GM19043 (cell line): ENCODE measurements around the gene SASS6.

Experiments used
- ATAC-seq: cut with Tn5 transposase; IDR thresholded peaks from one replicate; pipeline ENCODE4 v1.9.1; 2021; ENCODE audit warnings: low read depth; ENCODE audit not compliant: unreplicated experiment

The SASS6 gene

DNA sequence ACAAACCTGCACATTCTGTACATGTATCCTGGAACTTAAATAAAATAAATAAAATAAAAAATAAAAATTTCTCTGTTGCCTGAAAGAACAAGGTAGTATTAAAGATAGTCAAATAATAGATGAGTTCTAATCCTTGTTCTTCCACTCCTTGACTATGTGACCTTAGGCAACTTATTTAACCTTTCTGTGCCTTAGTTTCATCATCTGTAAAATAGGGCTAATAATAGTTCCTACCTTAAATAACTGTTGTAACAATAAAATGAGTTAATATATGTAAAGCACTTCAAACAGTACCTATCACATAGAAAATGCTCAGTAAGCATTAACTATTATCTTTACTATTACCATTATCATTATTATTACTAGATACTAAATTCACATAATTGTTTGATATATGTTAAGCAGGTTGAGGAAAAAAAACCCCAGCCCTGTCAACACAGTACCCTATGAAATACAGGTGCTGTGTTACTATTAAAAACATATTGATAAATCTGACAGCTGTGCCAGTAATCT is 23.1 kb downstream of the SASS6 start:
- no peak for ATAC-seq

DNA sequence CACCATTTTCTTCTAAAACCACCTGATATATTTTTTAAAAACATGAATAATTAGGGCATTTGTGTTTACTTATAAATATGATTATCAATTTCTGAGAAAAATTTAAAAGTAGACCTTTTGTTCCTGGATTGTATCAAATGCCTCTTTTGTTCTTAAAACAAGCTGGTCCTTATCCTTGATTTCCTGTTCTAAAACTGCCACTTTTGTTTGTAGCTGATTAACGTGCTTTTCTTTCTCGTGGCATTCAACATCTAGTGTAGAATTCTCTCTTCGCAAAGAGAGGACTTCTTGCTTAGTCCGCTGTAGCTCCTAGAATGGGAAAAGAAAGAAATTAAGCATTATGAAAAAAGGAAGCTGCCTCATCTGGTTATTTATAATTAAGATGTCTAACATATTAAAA is 25.0 kb downstream of the SASS6 start:
- ATAC-seq, result no peak

DNA sequence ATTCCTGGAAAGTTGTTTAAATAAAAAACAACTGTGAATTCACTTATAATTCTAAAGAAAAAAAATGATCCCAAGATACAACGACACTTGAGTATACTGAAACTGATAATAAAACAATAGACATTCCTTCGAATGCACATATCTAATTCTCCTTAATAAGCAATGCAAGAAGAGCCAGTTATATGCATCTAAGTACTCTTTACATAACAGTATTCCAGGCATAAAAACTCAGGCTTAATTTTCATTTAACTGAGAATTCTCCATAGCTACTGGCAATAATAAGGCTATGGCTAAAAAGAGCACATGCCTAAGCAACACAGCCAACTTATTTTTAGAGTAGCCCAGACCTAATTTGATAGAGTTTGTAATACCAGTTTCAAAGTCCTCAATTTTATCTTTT is 31.2 kb downstream of the SASS6 start:
- ATAC-seq, result no peak

DNA sequence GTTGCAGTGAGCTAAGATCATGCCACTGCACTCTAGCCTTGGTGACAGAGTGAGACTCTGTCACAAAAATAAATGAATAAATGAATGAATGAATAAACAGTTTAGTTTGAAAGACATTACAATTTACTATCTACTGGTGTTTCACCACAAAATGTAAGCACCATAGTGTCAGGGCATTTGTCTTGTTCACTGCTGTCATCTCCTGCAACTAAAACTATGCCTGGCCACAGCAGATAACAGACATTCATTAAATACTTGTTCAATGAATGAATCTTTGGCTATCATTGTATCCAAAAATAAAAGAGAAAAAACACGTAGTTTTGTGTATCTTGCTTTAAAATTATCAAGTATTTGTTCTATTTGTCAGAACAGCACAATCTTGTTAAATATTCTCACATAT is 32.5 kb downstream of the SASS6 start:
- ATAC-seq, result no peak

DNA sequence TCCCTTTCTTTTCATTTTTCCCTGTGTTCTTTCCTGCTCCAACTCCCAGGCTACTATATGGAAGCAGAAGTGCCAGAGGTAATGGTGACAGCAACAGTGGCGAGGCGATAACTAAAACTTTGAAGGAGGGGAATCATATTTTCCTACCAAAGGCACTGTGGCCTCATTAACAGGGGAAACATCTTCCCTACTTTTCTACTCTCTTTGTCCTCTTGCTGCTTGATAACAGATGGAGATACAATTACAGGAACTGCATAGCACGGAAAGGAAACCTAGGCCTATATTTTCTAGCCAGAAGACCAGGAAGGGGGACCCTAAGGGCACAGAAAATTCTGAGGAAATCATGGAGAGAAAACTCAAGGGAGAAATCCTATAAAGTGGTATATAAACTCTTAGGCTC is 42.3 kb downstream of the SASS6 start:
- no peak for ATAC-seq

DNA sequence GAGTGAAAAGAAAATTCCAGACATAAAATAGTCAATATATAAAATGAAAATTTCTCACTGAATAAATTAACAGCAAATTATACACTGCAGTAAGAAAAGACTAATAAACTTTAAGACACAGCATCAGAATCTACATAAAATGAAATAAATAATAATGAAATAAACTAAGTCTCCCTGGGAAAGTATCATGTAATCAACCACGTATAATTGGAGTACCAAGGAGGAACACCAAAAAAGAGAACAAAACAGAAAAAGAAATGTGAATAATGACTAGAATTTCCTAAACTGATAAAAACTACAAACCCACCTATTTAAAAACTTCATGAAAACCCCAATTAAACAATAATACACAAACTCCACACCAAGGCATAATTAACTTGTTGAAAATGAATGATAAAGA is 43.6 kb downstream of the SASS6 start:
- no peak for ATAC-seq

DNA sequence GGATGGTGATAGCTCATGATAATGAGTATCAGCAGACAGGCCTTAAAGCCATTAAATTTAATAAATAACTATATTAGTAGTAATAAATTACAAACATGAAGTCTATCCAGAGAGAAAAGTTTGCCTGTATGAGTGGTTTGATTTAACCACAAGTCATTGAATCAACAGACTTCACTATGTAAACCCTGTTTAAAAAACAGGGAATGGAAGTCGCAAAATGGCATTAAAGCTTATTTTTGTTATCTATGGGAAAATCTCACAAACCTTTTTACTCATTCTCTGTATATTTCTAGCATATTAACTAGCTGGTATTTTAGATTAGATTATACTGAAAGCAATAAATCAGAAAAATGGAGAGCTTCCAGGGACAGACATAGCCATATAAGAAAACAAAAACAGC is 45.3 kb downstream of the SASS6 start:
- no peak for ATAC-seq

DNA sequence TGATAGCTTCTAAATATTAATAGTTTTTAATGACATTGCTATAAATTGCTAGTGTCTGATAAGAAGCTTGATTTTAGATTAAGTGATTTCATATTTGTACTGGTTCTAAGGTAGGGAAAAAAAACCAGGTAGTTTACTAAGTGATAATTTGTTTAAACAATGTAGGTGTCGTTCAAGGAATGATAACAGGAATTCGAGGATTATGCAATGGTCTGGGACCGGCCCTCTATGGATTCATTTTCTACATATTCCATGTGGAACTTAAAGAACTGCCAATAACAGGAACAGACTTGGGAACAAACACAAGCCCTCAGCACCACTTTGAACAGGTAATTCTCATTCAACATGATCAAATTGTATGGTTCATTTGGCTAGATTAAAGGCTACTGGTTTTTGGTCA is 52.4 kb downstream of the SASS6 start:
- ATAC-seq, result no peak

DNA sequence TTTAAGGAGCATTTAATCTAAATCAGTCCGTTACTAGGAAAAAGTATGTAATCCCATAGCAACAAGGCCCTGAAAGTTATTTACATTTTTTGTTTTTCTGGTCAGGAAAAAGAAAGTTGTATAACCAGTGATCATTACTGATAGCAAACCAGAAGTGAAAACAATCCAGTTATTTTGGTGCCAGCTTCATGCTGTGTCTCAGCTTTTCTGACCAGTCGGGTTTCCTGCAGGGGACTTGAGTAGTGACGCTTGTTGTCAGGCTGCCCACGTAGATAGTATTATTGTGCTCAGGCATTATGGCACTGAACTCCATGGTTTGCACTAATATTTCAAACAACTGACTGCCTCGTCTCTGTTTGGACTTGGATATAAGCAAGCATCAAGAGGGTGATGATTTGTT is 55.2 kb downstream of the SASS6 start:
- no peak for ATAC-seq

DNA sequence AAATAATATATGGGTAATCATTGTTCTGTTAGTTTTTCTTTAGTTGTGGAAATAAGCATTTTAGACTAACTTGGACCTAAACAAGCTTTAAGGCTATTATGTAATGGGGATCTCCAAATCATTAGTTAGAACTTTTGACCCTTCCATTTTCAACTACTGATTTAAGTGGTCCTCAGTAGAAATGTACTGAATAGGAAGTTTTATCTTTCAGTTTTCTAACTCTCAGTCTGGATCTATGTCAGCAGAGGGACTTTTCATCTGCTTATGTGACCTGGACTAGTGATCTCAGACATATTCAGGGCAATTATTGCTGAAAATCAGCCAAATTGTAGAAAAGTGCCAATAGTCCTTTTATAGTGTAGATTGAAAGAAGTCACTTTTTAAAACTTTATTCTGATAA is 56.0 kb downstream of the SASS6 start:
- ATAC-seq, result peak; percentile 69

DNA sequence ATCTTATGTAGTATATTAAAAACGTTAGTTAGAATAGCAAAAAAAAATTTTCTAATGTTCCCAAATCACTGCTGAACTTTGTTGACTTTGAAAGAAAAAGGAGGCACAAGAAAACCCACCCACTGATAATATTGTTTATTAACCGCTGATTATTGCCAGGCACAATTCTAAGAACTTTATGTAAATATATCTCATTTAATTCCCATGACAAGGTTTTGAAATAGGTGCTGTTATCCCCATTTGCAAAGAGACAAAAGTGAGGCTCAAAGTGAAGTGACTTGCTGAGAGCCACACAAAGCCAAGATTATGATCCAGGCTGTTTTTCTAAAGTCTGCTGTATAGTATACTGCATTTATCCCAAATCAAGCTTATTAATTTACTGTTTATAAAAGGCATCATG is 56.4 kb downstream of the SASS6 start:
- ATAC-seq, result peak; percentile 3

DNA sequence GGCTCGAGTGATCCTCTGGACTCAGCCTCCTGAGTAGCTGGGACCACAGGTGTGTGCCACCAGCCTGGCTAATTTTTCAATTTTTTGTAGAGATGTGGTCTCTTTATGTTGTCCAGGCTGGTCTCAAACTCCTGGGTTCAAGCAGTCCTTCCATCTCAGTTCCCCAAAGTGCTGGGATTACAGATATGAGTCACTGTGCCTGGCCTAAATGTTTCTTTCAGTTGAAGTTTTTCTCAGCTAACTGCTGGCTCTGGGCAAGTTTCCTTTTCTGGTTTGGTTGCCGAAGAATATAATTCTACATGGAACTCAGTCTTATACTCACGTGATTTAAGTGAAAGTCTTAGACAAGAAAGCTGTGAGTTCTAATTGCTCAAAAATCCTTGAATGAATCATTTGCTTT is 57.0 kb downstream of the SASS6 start:
- ATAC-seq, result peak; percentile 42

DNA sequence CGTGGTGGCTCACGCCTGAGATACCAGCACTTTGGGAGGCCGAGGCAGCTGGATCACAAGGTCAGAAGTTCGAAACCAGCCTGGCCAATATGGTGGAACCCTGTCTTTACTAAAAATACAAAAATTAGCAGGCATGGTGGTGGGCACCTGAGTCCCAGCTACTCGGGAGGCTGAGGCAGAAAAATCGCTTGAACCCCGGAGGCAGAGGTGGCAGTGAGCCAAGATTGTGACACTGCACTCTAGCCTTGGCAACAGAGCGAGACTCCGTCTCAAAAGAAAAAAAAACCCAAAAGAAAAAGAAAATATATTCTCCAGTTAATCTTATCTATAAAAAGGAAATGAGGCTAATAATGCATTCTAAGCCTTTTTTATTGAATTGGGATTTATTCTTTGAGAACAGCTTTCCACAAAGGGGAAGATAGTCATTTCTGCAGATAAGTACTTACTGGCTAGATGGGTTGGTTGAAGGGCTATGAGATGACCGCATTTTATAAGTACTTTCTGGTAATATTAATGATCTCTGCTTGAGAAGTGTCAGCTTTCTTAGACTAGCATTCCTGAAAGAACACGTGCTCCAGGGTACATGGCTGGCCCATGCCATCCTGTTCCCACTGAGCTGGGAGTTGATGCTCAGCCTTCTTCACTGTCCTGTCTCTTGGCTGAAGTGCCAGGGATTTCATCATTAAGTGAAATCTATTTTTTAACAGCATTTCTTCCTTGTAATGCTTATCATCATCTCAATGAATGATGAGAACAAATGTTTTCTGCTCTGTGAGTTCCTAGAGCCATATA is 57.9 kb downstream of the SASS6 start:
- no peak for ATAC-seq

DNA sequence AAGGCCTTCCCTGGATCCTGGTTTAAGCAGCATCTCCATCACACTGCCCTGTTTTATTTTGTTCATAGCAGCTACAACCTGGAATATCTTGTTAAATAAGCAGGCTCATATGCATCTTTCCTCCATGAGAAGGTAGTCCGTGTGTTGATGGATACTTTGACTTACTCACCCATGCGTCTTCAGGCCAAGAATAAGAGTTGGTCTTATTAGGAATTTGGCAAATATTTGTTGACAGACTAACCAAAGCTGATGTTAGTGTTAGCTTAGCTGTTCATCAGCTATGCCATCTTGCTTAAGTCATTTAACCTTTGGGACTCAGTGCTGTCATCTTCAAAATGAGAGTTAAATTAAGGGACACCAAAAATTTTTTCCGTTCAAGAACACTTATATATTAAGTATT is 59.2 kb downstream of the SASS6 start:
- ATAC-seq, result no peak

DNA sequence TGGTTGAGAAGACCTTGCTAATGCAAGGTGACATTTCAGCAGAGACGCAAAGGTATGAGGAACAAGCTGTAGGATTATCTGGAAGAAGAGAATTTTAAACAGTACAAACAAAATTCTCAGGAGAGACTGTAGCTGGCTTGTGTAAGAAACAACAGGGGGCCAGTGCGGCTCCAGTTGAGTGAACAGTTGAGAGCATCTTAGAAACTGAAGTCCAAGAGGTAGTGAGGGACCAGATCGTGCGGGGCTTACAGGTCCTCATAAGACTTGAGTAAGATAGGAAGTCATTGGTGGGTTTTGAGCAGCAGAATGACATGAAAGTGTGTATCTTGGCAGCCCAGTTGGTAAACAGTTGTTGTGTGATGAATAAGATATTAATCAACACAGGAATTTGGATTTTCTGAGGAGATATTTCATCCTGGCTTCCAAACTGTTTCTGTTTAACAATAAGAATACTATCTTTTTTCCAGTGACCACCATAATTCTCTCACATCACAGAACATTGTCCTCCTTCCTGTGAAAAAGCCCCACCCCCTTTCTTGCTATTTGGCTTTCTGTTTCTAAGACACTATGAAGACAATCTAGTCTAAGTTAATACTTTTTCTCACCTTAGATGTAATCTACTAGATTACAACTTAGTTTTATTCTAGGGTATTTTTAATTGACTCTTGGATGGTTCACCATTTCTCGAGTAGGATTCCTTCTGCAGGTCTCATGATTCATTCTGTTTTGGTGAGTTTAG is 62.4 kb downstream of the SASS6 start:
- ATAC-seq, result no peak

DNA sequence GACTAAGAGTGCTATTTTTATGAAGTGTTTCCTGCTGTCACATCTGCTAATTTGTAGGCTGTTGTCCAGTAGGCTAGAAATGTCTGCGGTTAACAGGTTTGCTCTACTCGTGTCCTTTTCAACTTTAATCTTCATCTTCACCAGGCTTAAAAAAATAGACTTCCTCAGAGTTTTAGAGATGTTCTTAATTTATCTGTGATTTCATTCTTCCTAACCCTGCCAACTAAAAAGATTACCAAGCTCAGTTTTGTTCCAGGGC is 66.8 kb downstream of the SASS6 start:
- ATAC-seq, result no peak

DNA sequence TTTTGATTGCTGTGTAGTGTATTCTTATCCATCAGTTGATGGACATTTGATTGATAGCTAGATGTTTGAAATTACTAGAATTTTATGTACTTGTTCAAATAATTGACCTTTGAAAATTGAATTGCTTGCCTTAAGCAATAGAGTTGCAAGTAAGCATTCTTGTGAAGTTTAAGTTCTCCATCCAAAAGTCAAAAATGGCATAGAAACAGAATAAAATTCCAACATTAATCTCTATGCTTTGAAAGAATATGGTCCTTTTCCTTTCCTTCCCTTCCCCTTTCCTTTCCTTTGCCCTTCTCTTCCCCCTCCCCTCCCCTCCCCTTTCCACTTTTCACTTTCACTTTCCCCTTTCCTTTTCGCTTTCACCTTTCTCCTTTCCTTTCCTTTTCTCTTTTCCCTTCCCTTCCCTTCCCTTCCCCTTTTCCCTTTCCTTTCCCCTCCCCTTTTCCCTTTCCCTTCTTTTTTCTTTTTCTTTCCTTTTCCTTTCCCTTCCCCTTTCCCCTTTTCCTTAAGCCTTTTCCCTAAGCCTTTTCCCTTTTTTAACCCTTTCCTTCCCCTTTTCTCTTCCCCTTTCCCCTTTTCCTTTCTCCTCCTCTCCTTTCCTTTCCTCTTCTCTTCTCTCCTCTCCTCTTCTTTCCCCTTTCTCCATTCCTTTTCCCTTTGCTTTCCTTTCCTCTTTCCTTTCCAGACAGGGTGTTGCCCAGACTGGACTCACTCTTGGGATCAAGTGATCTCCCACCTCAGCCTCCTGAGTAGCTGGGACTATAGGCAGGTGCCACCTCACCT is 67.4 kb downstream of the SASS6 start:
- ATAC-seq, result no peak

DNA sequence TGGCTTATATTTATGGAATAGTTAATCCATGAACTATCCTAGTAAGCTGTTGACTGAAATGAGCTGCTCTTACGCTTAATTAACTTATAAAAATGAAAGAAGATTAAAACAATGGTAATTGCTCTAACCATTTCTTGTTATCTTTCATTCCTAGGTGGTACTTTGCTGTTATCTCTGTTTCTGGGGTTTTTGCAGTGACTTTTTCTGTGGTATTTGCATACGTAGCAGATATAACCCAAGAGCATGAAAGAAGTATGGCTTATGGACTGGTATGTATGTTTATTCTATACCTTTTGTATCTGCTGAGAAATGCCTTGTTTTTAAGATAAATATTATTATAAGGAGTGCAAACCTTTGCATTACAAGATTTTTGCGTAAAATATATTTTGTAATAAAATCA is 71.0 kb downstream of the SASS6 start:
- ATAC-seq, result no peak

DNA sequence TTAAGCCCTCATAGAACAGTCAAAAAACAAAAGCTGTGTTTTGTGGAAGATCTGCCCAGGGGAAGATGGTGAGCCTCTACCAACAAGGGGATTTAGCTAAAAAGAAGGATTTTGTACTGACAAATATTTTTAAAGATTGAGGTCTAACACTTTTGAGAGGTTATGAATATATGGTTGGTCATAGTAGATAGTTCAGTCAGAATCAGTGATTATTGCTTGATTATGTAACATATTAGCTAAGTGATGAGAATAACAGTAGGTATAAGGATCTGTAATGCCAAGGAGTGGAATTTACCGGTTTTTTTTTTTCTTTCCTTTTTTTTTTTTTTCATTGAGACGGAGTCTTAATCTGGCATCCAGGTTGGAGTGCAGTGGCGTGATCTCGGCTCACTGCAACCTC is 79.0 kb downstream of the SASS6 start:
- ATAC-seq, result no peak

DNA sequence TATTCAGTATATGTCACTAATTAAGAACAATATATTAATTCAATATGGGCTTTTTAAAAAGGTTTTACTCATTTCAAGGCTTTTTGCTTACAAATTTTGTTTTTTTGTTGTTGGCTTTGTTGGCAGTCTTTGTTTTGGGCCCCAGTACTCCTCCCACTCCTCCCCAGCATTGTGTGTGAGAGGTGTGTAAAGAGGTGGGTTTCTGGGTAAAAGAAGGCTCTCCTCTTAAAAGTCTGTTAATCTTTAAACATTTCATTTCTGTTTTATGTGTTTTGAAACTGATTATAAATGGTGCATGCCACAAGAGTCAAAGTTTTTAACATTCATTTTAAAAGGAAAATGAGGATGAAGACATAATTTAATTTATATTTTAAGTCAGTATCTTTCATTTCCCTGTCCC is 79.6 kb downstream of the SASS6 start:
- ATAC-seq, result no peak

DNA sequence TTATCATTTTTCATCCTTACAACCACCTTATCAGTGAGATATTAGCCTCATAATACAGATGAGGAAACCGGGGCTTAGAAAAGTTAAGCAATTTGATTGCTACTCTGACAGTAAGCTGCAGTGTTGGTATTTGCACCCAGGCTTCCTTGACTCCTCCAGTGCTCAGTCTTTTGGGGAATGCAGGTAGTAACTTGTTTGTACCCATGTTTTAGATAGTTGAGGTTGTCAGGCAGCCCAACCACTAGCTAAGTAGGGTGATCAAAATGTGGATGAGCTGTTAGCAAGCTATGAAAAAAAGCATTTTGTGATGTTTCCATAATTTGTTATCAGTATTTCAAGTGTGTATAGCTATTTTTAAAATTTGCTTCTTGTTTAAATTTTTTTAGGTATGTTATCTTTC is 80.8 kb downstream of the SASS6 start:
- ATAC-seq, result no peak

DNA sequence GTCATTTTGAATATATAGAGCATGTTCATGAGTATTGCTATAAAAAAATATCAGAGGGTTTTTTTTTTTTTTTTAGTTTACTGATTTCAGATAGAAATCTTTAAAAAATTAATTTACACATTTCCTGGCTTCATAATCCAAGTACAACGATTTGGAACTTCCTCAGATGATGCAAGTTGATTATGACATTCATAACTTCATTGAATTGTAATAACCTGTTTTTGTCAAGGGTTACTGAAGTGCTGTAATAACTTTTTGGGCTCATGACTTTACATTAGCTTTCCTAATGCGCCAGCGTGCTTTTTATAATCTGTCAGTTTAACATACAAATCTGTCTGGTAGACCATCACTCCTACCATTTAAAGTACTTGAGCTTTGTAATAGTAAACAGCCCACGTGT is 81.3 kb downstream of the SASS6 start:
- no peak for ATAC-seq
